Gastroesophageal sphincter (tissue), 3 donors: Measurements from ENCODE around the gene SMLR1.

Experiments
- EP300 ChIP-seq: sonication (generic); formaldehyde crosslinking; IDR thresholded peaks from one replicate; pipeline ENCODE4 v1.6.1; 2017; ENCODE audit warnings: antibody characterized with exemption, mild to moderate bottlenecking
- TF ChIP-seq, protein P1 (sequence below), 4 experiments: fragments of 200-600 bp in 2 of 4; fragments of 450-650 bp in 2 of 4; sonication (generic) in 1 of 4; IDR thresholded peaks; one replicate each; pipeline ENCODE4 v1.5.1; 2017 to 2019; ENCODE audit warnings: antibody characterized with exemption in 4 of 4, mild to moderate bottlenecking in 2 of 4, moderate library complexity in 2 of 4

DNA sequence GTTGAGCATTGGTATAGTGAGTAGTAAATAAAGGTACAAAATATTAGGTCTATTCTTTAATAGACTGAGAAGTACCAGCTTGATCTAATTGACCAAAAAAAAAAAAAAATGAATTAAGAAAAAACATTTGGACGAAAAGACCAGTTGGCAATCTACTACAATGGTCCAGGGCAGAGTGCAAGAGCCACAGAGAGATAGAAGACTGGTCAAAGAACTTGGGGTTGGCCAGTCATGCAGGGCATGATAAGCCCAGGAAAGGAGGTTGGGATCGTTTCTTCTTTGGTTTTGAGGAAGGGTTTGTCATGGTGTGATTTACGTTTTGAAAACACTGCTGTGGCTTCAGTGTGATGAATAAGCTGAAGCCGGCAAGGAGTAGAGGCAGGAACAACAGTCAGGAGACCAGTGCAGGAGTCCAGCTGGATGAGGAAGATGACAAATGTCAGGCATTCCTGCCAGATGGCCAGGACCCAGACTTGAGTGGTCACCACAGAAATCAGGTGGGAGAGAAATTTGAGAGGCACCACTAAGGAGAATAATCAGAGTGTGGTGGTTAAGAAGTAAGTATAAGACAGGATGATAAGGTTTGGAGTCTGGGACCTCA is 14.0 kb downstream of the SMLR1 start:
- TF ChIP-seq, protein P1, sequence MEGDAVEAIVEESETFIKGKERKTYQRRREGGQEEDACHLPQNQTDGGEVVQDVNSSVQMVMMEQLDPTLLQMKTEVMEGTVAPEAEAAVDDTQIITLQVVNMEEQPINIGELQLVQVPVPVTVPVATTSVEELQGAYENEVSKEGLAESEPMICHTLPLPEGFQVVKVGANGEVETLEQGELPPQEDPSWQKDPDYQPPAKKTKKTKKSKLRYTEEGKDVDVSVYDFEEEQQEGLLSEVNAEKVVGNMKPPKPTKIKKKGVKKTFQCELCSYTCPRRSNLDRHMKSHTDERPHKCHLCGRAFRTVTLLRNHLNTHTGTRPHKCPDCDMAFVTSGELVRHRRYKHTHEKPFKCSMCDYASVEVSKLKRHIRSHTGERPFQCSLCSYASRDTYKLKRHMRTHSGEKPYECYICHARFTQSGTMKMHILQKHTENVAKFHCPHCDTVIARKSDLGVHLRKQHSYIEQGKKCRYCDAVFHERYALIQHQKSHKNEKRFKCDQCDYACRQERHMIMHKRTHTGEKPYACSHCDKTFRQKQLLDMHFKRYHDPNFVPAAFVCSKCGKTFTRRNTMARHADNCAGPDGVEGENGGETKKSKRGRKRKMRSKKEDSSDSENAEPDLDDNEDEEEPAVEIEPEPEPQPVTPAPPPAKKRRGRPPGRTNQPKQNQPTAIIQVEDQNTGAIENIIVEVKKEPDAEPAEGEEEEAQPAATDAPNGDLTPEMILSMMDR (IDR thresholded peaks at IDR 0.05): no peak
- TF ChIP-seq EP300: no peak
